Activated T-cell treated with anti-CD3 and anti-CD28 coated beads, Interleukin-2, amount 50 U/mL, for 4 hours (primary cell): ENCODE data around the gene CCM2. TPM values are rescaled to one million over a fixed set of nuclear protein-coding genes. Genes with fewer than 3 reads are reported as not detected.

Experiments used
- ATAC-seq, 2 donors: fragments of 200-7000 bp; cut with Tn5 transposase; one replicate each; pipeline ENCODE4 v1.10.0; 2021
- DNase-seq: peaks from one replicate; pipeline ENCODE4 v3.0.0-alpha.2; 2020
- H3K27me3 Mint-ChIP-seq: one replicate; pipeline ENCODE4 v1.8.0; 2021; ENCODE audit warnings: low read depth, mixed read lengths
- H3K36me3 Mint-ChIP-seq: one replicate; pipeline ENCODE4 v1.8.0; 2022; ENCODE audit warnings: mixed read lengths; ENCODE audit not compliant: insufficient read depth
- H3K4me1 Mint-ChIP-seq: one replicate; pipeline ENCODE4 v1.8.0; 2021; ENCODE audit warnings: low read depth, mixed read lengths
- H3K4me3 Mint-ChIP-seq: one replicate; pipeline ENCODE4 v1.8.0; 2021; ENCODE audit warnings: mild to moderate bottlenecking, moderate library complexity, mixed read lengths
- H3K9me3 Mint-ChIP-seq: one replicate; pipeline ENCODE4 v1.8.0; 2021; ENCODE audit warnings: mixed read lengths
- total RNA-seq, 3 donors: library from RNA; stranded (reverse); gene quantifications; one replicate each; pipeline ENCODE4 v1.2.1, GENCODE V29; 2021

Gene CCM2
- total RNA-seq, 3 donors from 2014 or later: 35.9 to 38.2 (median 36.6) TPM

- DNase-seq: no peak
- Mint-ChIP-seq H3K4me3 (no peak overlapping the region), H3K36me3 (no peaks in the 10 kb centered on the region), H3K4me1 (peaks cover 6% of the 10 kb centered on the region), H3K27me3 (peaks cover 15% of the 10 kb centered on the region), H3K9me3 (no peaks in the 10 kb centered on the region)
- no peak for ATAC-seq
These were observed 85.1 kb downstream of the CCM2 start for GRCh38 chr7:45084901-45085618.

DNA sequence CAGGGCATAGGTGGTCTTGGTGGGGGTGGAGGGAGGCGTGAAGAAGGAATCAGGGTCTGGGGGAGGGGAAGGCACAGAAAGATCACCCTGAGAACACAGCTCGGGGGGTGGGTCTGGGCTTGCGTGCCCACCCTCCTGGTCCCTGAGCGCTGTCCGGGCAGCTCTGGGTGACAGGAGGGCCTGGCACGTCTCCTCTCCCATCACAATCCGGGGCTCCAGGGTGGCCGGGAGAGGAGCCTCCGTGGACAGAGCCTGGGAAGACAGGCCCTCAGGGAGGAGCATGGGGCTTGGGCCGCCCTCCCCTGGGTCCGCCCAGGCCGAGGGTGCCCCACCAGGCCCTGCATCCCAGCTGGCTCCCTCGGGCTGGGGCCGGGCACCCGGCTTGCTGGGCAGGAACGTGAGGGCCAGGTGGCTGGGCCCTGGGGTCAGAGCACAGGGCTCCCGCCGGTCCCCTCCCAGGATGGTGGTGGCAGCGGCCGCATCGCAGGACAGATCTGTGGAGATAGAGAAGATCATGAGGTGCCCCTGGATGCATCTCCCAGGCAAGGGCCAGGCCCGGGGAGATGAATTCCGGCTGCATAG, 85.7 kb downstream of the CCM2 start:
- DNase-seq (no peak), ATAC-seq (no peak)
- Mint-ChIP-seq H3K4me1 (peaks cover 6% of the 10 kb centered on the region), H3K27me3 (peaks cover 15% of the 10 kb centered on the region), H3K36me3 (no peaks in the 10 kb centered on the region), H3K9me3 (no peaks in the 10 kb centered on the region), H3K4me3 (no peak overlapping the region)

DNA sequence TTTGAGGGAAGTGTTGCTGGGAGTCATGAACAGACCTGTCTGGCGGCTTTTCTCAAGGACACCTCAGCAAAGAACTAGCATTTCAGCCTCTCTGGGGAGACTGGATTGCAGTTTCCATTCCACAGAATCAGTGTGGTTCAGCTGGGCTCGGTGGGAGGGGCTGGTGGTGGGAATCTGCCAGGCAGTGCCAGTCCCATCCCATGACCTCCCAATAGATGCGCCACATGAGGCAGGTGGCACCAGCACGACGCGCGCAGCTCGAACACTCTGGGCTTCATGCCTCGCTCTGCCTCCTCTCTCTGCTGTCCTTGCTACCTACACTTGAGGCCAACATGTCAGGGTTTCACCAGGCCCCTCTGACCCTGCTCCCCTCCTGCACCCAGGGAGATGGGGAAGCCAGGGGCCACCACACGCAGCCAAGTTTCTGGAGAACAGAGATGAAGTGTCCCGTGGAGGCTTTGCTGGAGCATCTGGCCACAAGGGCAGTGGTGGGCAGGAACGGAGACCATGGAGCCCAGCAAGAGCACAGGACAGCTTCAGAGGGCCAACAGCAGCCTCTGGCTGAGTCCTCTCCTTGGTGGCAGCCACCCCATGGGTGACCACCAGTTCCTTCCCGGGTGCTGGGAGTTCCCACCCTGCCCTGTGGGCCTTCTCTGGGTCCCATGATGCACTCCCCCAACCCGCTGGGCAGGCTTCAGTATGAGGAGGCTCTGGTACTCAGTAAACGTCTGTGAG, 86.5 kb downstream of the CCM2 start:
- Mint-ChIP-seq H3K27me3 (peaks cover 15% of the 10 kb centered on the region), H3K9me3 (no peaks in the 10 kb centered on the region), H3K4me1 (peaks cover 6% of the 10 kb centered on the region), H3K36me3 (no peaks in the 10 kb centered on the region), H3K4me3 (no peak overlapping the region)
- no peak for ATAC-seq
- DNase-seq: no peak

DNA sequence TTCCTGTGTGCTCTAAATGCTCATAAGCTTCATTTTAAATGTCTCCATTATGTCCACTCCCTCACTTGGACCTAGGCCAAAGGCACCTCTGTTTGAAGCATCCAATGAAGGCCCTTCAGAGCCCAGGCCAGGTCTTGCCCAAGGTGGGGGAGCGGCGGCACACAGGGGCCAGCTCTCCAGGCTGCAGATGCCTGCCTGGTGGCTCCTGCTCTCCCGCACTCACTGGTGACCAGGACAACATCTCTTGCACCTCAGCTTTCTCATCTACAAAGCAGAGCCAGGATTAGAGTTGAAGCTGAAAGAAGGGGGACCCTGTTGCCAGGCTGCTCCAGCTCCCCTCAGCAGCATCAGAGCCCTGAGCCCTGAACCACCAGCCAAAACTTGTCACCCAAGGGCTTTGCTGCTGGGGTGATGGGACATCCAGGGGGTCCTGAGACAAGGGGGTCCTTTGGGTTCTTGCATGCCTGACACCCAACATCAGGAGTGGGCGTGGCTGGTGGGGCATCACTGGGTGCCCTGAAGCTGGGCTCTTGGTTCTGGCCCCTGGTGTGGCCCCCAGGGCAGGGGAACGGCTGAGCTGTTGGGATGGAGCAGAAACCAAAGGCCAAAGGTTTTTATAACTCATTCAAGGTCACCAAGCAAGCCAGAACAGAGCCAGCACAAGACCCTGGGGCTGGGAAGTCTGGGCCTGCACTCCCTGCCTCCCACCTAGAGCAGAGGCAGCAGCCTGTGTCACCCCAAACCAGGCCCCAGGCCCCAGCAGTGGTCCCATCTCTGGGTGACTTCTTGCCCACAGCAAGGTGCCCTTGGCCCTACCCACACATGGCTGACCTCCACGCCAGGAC, 87.5 kb downstream of the CCM2 start:
- Mint-ChIP-seq H3K4me3 (peak overlapping the region; percentile 62), H3K36me3 (no peaks in the 10 kb centered on the region), H3K9me3 (peaks cover 2% of the 10 kb centered on the region), H3K27me3 (peaks cover 15% of the 10 kb centered on the region), H3K4me1 (peaks cover 6% of the 10 kb centered on the region)
- ATAC-seq: no peak
- no peak for DNase-seq

GRCh38 chr7:45088146-45088701, 88.2 kb downstream of the CCM2 start:
- Mint-ChIP-seq H3K36me3 (no peaks in the 10 kb centered on the region), H3K4me1 (peaks cover 6% of the 10 kb centered on the region), H3K9me3 (peaks cover 6% of the 10 kb centered on the region), H3K4me3 (peak overlapping the region; percentile 62), H3K27me3 (peaks cover 15% of the 10 kb centered on the region)
- no peak for ATAC-seq
- no peak for DNase-seq

DNA sequence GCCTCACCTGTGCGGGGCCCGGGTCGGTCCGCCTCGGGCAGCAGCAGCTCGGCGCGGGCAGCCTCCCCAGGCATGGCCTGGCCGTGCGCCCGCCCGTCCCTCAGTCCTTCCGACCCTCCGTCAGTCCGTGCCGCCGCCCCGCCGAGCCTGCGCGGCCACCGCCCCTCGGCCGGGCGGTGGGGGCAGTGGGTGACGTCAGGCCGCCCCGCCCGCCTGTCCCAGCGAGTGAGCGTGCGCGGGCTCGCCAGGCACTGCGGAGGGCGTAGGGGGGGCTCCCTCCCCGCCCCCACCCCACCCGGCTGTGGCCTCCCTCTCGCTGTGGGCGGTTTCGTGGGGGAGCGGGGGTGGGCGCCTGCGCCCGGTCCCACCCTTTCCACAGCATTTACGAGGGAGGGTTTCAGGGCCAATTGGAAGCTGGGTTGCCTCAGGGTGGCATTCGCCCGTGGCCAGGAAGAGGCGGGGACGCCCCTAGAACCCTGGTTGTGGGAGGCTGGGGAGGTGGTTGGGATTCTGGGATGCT, 88.9 kb downstream of the CCM2 start, which contains the start of gene NACAD:
Gene NACAD, minus strand, starts transcription at position 149 of the 520 bp plus-strand sequence. Its CDS starts 75 bp downstream, at position 74.
- H3K9me3 Mint-ChIP-seq: peaks cover 6% of the 10 kb centered on the region
- ATAC-seq (peak; percentile 63 to 74), DNase-seq (no peak)
- H3K4me3 Mint-ChIP-seq: peak within 1 kb of the TSS; percentile 67
- H3K4me1 Mint-ChIP-seq: peaks cover 6% of the 10 kb centered on the region
- H3K27me3 Mint-ChIP-seq: peaks cover 15% of the 10 kb centered on the region
- H3K36me3 Mint-ChIP-seq: peaks cover 3% of the 10 kb centered on the region

DNA sequence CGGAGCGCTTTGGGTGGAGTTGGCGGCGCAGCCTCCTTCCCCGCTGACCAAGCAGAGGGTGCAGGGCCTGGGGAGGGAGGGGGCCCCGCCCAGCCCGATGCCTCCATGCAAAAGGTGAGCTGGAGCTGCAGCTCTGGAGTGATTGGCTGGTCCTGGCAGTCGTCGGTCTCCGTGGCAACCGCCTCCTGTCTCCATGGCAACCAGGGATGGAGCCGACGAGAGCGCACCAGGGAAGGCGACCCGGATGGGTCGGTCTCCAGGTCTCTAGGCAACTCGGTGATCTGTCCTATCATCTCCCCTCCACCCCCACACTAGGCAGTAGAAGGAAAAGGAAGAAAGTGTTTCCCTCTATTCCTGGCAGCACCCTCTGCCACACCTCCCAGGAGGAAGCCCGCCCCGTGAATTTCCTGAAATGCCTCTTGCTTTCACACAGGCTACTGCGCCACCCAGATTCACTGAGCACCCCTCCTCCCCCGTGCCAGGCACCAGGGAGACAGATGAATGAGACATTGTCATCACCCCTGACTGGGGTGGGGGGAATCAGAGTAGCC, 89.4 kb downstream of the CCM2 start:
- peak; percentile 43 for DNase-seq
- H3K9me3 Mint-ChIP-seq: peaks cover 6% of the 10 kb centered on the region
- peaks cover 15% of the 10 kb centered on the region for H3K27me3 Mint-ChIP-seq
- H3K4me3 Mint-ChIP-seq: peak overlapping the region; percentile 67
- peaks cover 3% of the 10 kb centered on the region for H3K36me3 Mint-ChIP-seq
- ATAC-seq: peak; percentile 63 to 69
- peaks cover 6% of the 10 kb centered on the region for H3K4me1 Mint-ChIP-seq

- no peak overlapping the region for H3K4me3 Mint-ChIP-seq
These were observed 92.3 kb downstream of the CCM2 start for GRCh38 chr7:45092100-45092930.

GRCh38 chr7:45092931-45093235, 92.9 kb downstream of the CCM2 start:
- Mint-ChIP-seq H3K4me1 (peaks cover 6% of the 10 kb centered on the region), H3K27me3 (peaks cover 14% of the 10 kb centered on the region), H3K4me3 (no peak overlapping the region), H3K36me3 (peaks cover 3% of the 10 kb centered on the region), H3K9me3 (peaks cover 6% of the 10 kb centered on the region)
- ATAC-seq: no peak
- DNase-seq: no peak

More at GRCh38 chr7:45092100-45092930, 92.3 kb downstream of the CCM2 start:
- Mint-ChIP-seq H3K9me3 (peaks cover 6% of the 10 kb centered on the region), H3K4me1 (peaks cover 6% of the 10 kb centered on the region), H3K36me3 (peaks cover 3% of the 10 kb centered on the region), H3K27me3 (peaks cover 15% of the 10 kb centered on the region)
- no peak for DNase-seq
- ATAC-seq: no peak

DNA sequence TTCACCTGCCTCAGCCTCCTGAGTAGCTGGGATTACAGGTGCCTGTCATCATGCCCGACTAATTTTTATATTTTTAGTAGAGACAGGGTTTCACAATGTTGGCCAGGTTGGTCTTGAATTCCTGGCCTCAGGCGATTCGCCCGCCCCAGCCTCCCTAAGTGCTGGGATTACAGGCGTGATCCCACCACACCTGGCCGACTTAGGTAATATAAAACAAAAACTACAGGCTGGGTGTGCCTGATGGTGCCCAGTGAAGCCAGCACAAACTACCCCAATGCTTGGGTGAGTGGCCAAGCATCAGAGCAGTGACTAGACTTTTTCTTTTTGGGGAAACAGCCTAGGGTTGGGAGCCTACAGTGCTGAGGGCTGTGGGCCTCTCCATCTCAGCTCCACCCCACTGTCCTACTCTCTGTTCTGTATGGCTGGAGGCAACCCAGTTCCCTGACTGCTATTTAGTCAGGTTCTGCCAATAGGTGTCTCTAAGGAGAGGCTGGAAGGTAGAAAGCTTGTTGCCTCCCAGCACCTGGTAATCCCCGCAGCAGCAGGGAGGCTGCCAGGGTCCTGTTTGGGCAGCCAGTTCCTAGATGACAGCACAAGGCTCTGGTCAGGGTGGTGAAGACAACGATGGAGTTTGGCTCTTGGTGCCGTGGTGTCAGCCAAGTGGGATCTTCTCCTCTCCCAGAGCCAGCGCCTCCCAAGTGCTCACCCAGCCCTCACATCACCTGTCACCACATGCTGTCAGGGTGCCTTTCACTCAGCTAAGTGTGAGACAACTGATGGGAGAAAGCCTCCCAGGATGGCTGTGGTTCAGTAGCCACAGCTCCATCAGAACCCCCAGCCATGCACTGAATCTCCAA, 99.2 kb downstream of the CCM2 start:
- no peaks in the 10 kb centered on the region for H3K4me1 Mint-ChIP-seq
- DNase-seq (no peak), ATAC-seq (peak; percentile 7 to 16)
- H3K36me3 Mint-ChIP-seq: peaks cover 16% of the 10 kb centered on the region
- H3K4me3 Mint-ChIP-seq: no peak overlapping the region
- H3K9me3 Mint-ChIP-seq: no peaks in the 10 kb centered on the region
- H3K27me3 Mint-ChIP-seq: no peaks in the 10 kb centered on the region

DNA sequence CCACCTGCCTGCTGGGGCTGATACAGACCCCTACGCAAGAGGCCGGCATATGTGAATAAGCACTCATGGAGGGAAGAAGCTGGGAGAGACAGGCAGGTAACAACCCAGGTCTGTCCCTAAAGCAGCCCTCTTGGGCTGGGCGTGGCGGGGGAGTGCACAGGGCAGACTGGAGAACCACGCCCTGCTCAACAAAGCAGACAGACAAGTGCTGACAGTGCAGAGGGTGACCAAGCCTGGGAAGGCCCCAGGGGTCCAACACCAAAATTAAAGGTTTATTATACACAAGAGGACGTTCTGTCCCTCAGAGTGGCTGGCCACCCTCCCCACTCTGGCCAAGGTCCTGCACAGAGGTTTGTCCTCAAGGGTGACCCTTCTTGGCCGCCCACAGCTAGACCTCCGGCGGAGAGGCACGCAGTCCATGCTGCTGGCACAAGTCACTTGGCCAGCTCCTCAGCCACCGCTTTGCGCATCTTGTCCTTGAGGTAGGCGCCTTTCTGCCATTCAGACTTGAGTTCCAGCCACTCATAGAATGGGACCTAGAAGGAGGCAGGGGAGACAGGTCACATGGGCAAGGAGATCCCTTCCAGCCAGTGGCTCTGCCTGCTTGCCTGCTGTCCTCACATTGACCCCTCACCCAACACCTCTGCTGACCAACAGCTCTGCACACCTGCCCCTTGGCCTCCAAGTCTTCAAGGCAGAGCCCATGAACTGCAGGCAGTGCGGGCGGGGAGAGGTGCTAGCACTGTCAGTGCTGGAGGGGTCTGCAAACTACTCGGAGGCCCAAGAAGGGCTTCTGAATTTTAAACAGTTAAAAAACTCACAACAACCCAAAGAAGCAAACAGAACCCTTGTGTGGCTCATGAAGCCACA, 100.1 kb downstream of the CCM2 start:
- ATAC-seq: no peak
- Mint-ChIP-seq H3K9me3 (no peaks in the 10 kb centered on the region), H3K4me1 (no peaks in the 10 kb centered on the region), H3K4me3 (no peak overlapping the region), H3K27me3 (no peaks in the 10 kb centered on the region), H3K36me3 (peaks cover 16% of the 10 kb centered on the region)
- DNase-seq: no peak
